Endothelial cell of umbilical vein (primary cell): ENCODE results near the gene ZBTB26. TPM values are rescaled to one million over a fixed set of nuclear protein-coding genes. Genes with fewer than 3 reads are reported as not detected.

ENCODE experiments used
- BruUV-seq: library from RNA; stranded (reverse); fragments of 400-500 nt; replicated peaks from 2 replicates; lab custom pipeline; 2021; lab: Mats Ljungman, UMichigan
- CTCF ChIA-PET: fragments of 300-600, 350-600 bp; sonication (Branson Sonifier 250); formaldehyde crosslinking; loops from one replicate; lab custom pipeline; 2021; ENCODE audit warnings: antibody characterized with exemption, inconsistent platforms; lab: Charles Lee
- POLR2A ChIA-PET: fragments of 300-600, 350-600 bp; sonication (Branson Sonifier 250); formaldehyde crosslinking; loops from one replicate; lab custom pipeline; 2021; ENCODE audit warnings: antibody characterized with exemption, inconsistent platforms; lab: Charles Lee
- DNase-seq: peaks from one replicate; pipeline ENCODE4 v3.0.0-alpha.2; 2011; ENCODE audit warnings: low read depth, low spot score
- FAIRE-seq: peaks from 2 replicates; lab custom pipeline; 2011; peaks lifted over from hg19 to GRCh38; lab: Jason Lieb, UNC
- H2AFZ ChIP-seq: 2 replicates; pipeline ENCODE4 v1.6.0; 2012; ENCODE audit warnings: low read depth, low read length, control low read depth, inconsistent platforms
- H3K27ac ChIP-seq: 2 replicates; pipeline ENCODE4 v1.5.1; 2011; ENCODE audit warnings: low read depth, mild to moderate bottlenecking, control low read depth, low read length, moderate library complexity; ENCODE audit not compliant: insufficient read depth
- H3K27me3 ChIP-seq, 2 experiments: 2 replicates each; pipeline versions ENCODE4 v1.6.0 to v1.6.1; 2011; ENCODE audit warnings: low read length in 2 of 2, mixed read lengths in 1 of 2; ENCODE audit not compliant: control insufficient read depth in 2 of 2, insufficient read depth in 2 of 2
- H3K36me3 ChIP-seq, 2 experiments: 2 replicates in 1 of 2; 3 replicates in 1 of 2; pipeline ENCODE4 v1.5.1; 2011; ENCODE audit warnings: low read length in 2 of 2, mild to moderate bottlenecking in 1 of 2, moderate library complexity in 1 of 2; ENCODE audit not compliant: control insufficient read depth in 2 of 2, insufficient read depth in 2 of 2; ENCODE audit errors: extremely low read depth in 1 of 2
- H3K4me1 ChIP-seq: 3 replicates; pipeline ENCODE4 v1.5.1; 2011; ENCODE audit warnings: mild to moderate bottlenecking, low read length; ENCODE audit not compliant: control insufficient read depth, insufficient read depth; ENCODE audit errors: extremely low read depth
- H3K4me2 ChIP-seq: 2 replicates; pipeline ENCODE4 v1.6.1; 2011; ENCODE audit warnings: low read length, control low read depth, mixed read lengths; ENCODE audit not compliant: insufficient read depth
- H3K4me3 ChIP-seq, 3 experiments: fragments of 200-600 bp in 1 of 3; sonication (generic), shearing (Covaris generic) in 1 of 3; replicated peaks in 1 of 3; 2 replicates each; pipeline ENCODE4 v1.5.1; 2011 to 2016; ENCODE audit warnings: control low read depth in 3 of 3, low read length in 3 of 3, mild to moderate bottlenecking in 2 of 3, inconsistent platforms in 1 of 3, low read depth in 1 of 3, moderate library complexity in 1 of 3; ENCODE audit not compliant: insufficient read depth in 1 of 3
- H3K79me2 ChIP-seq: 2 replicates; pipeline ENCODE4 v1.6.0; 2012; ENCODE audit warnings: low read length, inconsistent platforms; ENCODE audit not compliant: control insufficient read depth, insufficient read depth
- H3K9ac ChIP-seq: replicated peaks from 2 replicates; pipeline ENCODE3; 2011; ENCODE audit warnings: low read length, control low read depth; ENCODE audit not compliant: insufficient read depth; ENCODE audit errors: extremely low read depth
- H3K9me1 ChIP-seq: replicated peaks from 3 replicates; pipeline ENCODE4 v1.6.0; 2011; ENCODE audit warnings: mild to moderate bottlenecking, low read length; ENCODE audit not compliant: control insufficient read depth, insufficient read depth; ENCODE audit errors: extremely low read depth
- H3K9me3 ChIP-seq: replicated peaks from 2 replicates; pipeline ENCODE4 v1.5.1; 2012; ENCODE audit warnings: low read length, inconsistent platforms; ENCODE audit not compliant: control insufficient read depth, insufficient read depth
- H4K20me1 ChIP-seq: replicated peaks from 2 replicates; pipeline ENCODE3; 2011; ENCODE audit warnings: mild to moderate bottlenecking, low read length; ENCODE audit not compliant: control insufficient read depth, insufficient read depth; ENCODE audit errors: extremely low read depth
- CTCF ChIP-seq, 2 donors: IDR thresholded peaks; 1 replicate in 1 of 2; 2 replicates in 1 of 2; pipeline ENCODE4 v1.5.1; 2011; ENCODE audit warnings: low read length in 2 of 2, mild to moderate bottlenecking in 2 of 2, moderate library complexity in 2 of 2, control low read depth in 1 of 2, inconsistent platforms in 1 of 2, low read depth in 1 of 2; ENCODE audit not compliant: insufficient read depth in 1 of 2; ENCODE audit errors: extremely low read depth in 1 of 2
- EZH2 ChIP-seq: IDR thresholded peaks from 2 replicates; pipeline ENCODE4 v1.6.1; 2012; ENCODE audit warnings: borderline replicate concordance, low read depth, mild to moderate bottlenecking, moderate library complexity, low read length, inconsistent platforms; ENCODE audit not compliant: severe bottlenecking
- FOS ChIP-seq: IDR thresholded peaks from 2 replicates; pipeline ENCODE4 v1.6.1; 2011; ENCODE audit warnings: mild to moderate bottlenecking, low read length, moderate library complexity, borderline replicate concordance; ENCODE audit not compliant: insufficient read depth
- GATA2 ChIP-seq: IDR thresholded peaks from 2 replicates; pipeline ENCODE4 v1.7.0; 2011; ENCODE audit warnings: low read depth, mild to moderate bottlenecking, moderate library complexity, mixed read lengths, low read length; ENCODE audit not compliant: insufficient read length, insufficient read depth
- JUN ChIP-seq: IDR thresholded peaks from 2 replicates; pipeline ENCODE4 v1.6.1; 2011; ENCODE audit warnings: borderline replicate concordance, low read depth; ENCODE audit not compliant: insufficient read length, insufficient read depth
- MAX ChIP-seq: IDR thresholded peaks from 2 replicates; pipeline ENCODE4 v1.6.1; 2011; ENCODE audit not compliant: insufficient read depth, insufficient read length
- MYC ChIP-seq: IDR thresholded peaks from one replicate; pipeline ENCODE4 v1.6.1; 2011; ENCODE audit warnings: mild to moderate bottlenecking, low read depth, low read length
- POLR2A ChIP-seq: IDR thresholded peaks from 2 replicates; pipeline ENCODE4 v1.6.1; 2012; ENCODE audit warnings: low read depth, mild to moderate bottlenecking, control low read depth, low read length
- POLR2AphosphoS5 ChIP-seq: IDR thresholded peaks from 2 replicates; pipeline ENCODE4 v1.6.1; 2012; ENCODE audit warnings: low read depth, mild to moderate bottlenecking, control low read depth, low read length, moderate library complexity; ENCODE audit not compliant: insufficient read depth
- dilution Hi-C: fragments of 300-500 bp; cut with MboI; formaldehyde crosslinking; loops from one replicate; pipeline ENCODE4 v1.15.0; 2019; ENCODE audit warnings: low sequenced_read_pairs; ENCODE audit not compliant: extremely low pct_ligation_motif_present
- intact Hi-C: fragments of 100-400 bp; cut with micrococcal nuclease; formaldehyde crosslinking; loops from one replicate; pipeline ENCODE4 v1.10.0; 2022
- polyA plus RNA-seq, 4 experiments: library from polyadenylated mRNA; depleted of rRNA in 3 of 4; stranded (reverse) in 3 of 4; unstranded in 1 of 4; fragments of >200 nt; gene quantifications; 2 replicates each; pipeline versions ENCODE4 v1.2.1 to v1.2.3, GENCODE V29; 2011 to 2012; ENCODE audit warnings: missing spikeins in 1 of 4
- total RNA-seq: library from RNA; stranded (reverse); gene quantifications from 2 replicates; pipeline ENCODE4 v1.2.3, GENCODE V29; 2021

The ZBTB26 gene
- total and polyA plus RNA-seq, 2 donors (not counting 3 experiments of a cell fraction or from before 2014, with no cell fraction given) = 2.6 to 5.0 TPM

GRCh38 chr9:122955961-122956360 lies 24.6 kb upstream of the ZBTB26 start:
- Histone ChIP-seq H2AFZ (no peak overlapping the region), H3K27ac (no peak overlapping the region), H3K36me3 (peaks cover 2 to 5% of the 10 kb centered on the region in 2 experiments), H4K20me1 (no peaks in the 10 kb centered on the region), H3K27me3 (no peaks in the 10 kb centered on the region), H3K9me1 (no peaks in the 10 kb centered on the region), H3K9me3 (no peaks in the 10 kb centered on the region), H3K4me1 (peaks cover 24% of the 10 kb centered on the region), H3K4me3 (no peak overlapping the region), H3K9ac (no peak overlapping the region), H3K79me2 (peaks cover 27% of the 10 kb centered on the region), H3K4me2 (no peak overlapping the region)
- BruUV-seq = no TSS peak
- no peak for TF ChIP-seq FOS
- no peak for TF ChIP-seq CTCF (IDR thresholded peaks at IDR 0.05; ENCODE audit: extremely low read depth in 1 of 2, insufficient read depth in 1 of 2, low read depth in 1 of 2, low read length in 2 of 2)
- no peak for TF ChIP-seq JUN
- dilution Hi-C loops = no loop called here
- intact Hi-C loops = no loop called here
- DNase-seq (no peak), FAIRE-seq (no peak)
- POLR2A ChIA-PET = no interaction called here
- CTCF ChIA-PET = no interaction called here

GRCh38 chr9:122954253-122954691 lies 23.0 kb upstream of the ZBTB26 start:
- ChIA-PET CTCF (interaction anchor here (0.6 to 1.6 kb wide), 7 partner anchors 9 to 42 kb away, joined by 3 to 9 read pairs (median 4); partner anchors contain the start of genes RABGAP1 and ZBTB6), POLR2A (interaction anchor here (1.0 kb wide), 1 partner anchor 13 kb away, joined by 10 read pairs; the partner anchor contains the start of gene RABGAP1)
- Histone ChIP-seq H3K27ac (peak overlapping the region; percentile 74), H3K27me3 (no peaks in the 10 kb centered on the region), H3K4me3 (no peak overlapping the region), H3K9me3 (no peaks in the 10 kb centered on the region), H3K79me2 (peaks cover 35% of the 10 kb centered on the region), H3K36me3 (peaks cover 0 to 2% of the 10 kb centered on the region in 2 experiments), H4K20me1 (no peaks in the 10 kb centered on the region), H2AFZ (no peak overlapping the region), H3K4me2 (peak overlapping the region; percentile 86), H3K9ac (peak overlapping the region; percentile 5), H3K9me1 (no peaks in the 10 kb centered on the region), H3K4me1 (peaks cover 24% of the 10 kb centered on the region)
- BruUV-seq = no TSS peak
- FAIRE-seq (peak; percentile 68), DNase-seq (peak; percentile 88)
- intact Hi-C loops (no loop called here), dilution Hi-C loops (no loop called here)
- no peak for TF ChIP-seq MAX
- no peak for TF ChIP-seq EZH2
- peak; percentile 59 for TF ChIP-seq JUN
- no peak for TF ChIP-seq CTCF (IDR thresholded peaks at IDR 0.05; ENCODE audit: extremely low read depth in 1 of 2, insufficient read depth in 1 of 2, low read depth in 1 of 2, low read length in 2 of 2)
- TF ChIP-seq POLR2AphosphoS5 = no peak
- no peak for TF ChIP-seq MYC
- peak; percentile 54 for TF ChIP-seq FOS
- no peak for TF ChIP-seq POLR2A
- TF ChIP-seq GATA2 = no peak
